D341Med (cell line): Measurements from ENCODE around the gene ABCG1.

ENCODE experiments used
- DNase-seq: peaks from one replicate; pipeline ENCODE4 v3.0.0; 2012; ENCODE audit warnings: low spot score

Gene ABCG1

GRCh38 chr21:42272109-42272962 lies 53.4 kb downstream of the ABCG1 start:
- no peak for DNase-seq

- no peak for DNase-seq
These were observed 54.2 kb downstream of the ABCG1 start for GRCh38 chr21:42272984-42273600.

- DNase-seq, result no peak
These were observed 57.1 kb downstream of the ABCG1 start for GRCh38 chr21:42276076-42276475.

- no peak for DNase-seq
These were observed 57.7 kb downstream of the ABCG1 start for GRCh38 chr21:42276526-42277154.

- DNase-seq, result no peak
These were observed 58.7 kb downstream of the ABCG1 start for GRCh38 chr21:42277593-42277992.

- DNase-seq, result no peak
These were observed 59.7 kb downstream of the ABCG1 start for GRCh38 chr21:42278451-42279149.

- no peak for DNase-seq
These were observed 60.5 kb downstream of the ABCG1 start for GRCh38 chr21:42279341-42279871.

GRCh38 chr21:42279888-42280287 lies 60.9 kb downstream of the ABCG1 start:
- DNase-seq, result no peak

GRCh38 chr21:42280356-42281180 lies 61.6 kb downstream of the ABCG1 start:
- no peak for DNase-seq

- no peak for DNase-seq
These were observed 62.3 kb downstream of the ABCG1 start for GRCh38 chr21:42281181-42281680.

- DNase-seq, result no peak
These were observed 63.1 kb downstream of the ABCG1 start for GRCh38 chr21:42282021-42282420.

- DNase-seq, result no peak
These were observed 63.8 kb downstream of the ABCG1 start for GRCh38 chr21:42282715-42283114.

GRCh38 chr21:42285569-42286245 lies 66.8 kb downstream of the ABCG1 start:
- no peak for DNase-seq

GRCh38 chr21:42286416-42286815 lies 67.5 kb downstream of the ABCG1 start:
- no peak for DNase-seq

- DNase-seq, result no peak
These were observed 68.5 kb downstream of the ABCG1 start for GRCh38 chr21:42287193-42288083.

- no peak for DNase-seq
These were observed 70.0 kb downstream of the ABCG1 start for GRCh38 chr21:42288962-42289361.

- no peak for DNase-seq
These were observed 71.0 kb downstream of the ABCG1 start for GRCh38 chr21:42289926-42290325.

- no peak for DNase-seq
These were observed 71.6 kb downstream of the ABCG1 start for GRCh38 chr21:42290505-42290904.

GRCh38 chr21:42291003-42291750 lies 72.2 kb downstream of the ABCG1 start:
- DNase-seq, result no peak
